HCT116 (cell line): ENCODE data around the gene LPCAT2. TPM values are rescaled to one million over a fixed set of nuclear protein-coding genes. Genes with fewer than 3 reads are reported as not detected.
"Not testable (repeated sequence)": the region's sequence is repeated elsewhere in the genome, so short reads cannot be mapped to it uniquely, and the experiment has no call there.

Source experiments
- ATAC-seq: fragments of 200-7000 bp; cut with Tn5 transposase; 2 replicates; pipeline ENCODE4 v1.9.1; 2020; ENCODE audit warnings: mild to moderate bottlenecking, moderate library complexity
- BruUV-seq: library from RNA; stranded (reverse); fragments of 400-500 nt; replicated peaks from 2 replicates; lab custom pipeline; 2021; lab: Mats Ljungman, UMichigan
- CTCF ChIA-PET: fragments of 300-600 bp; sonication (Branson Sonifier 250); formaldehyde crosslinking; loops from one replicate; lab custom pipeline; 2021; ENCODE audit warnings: antibody characterized with exemption; lab: Charles Lee
- POLR2A ChIA-PET: fragments of 300-600, 350-600 bp; sonication (Branson Sonifier 250); formaldehyde crosslinking; loops from one replicate; lab custom pipeline; 2021; ENCODE audit warnings: antibody characterized with exemption; lab: Charles Lee
- RAD21 ChIA-PET, 2 experiments: fragments of 300-600 bp; sonication (Branson Sonifier 250); formaldehyde crosslinking; loops; one replicate each; lab custom pipeline; 2023; ENCODE audit warnings: low total read pairs in 2 of 2; ENCODE audit not compliant: uncharacterized antibody in 2 of 2, unreplicated experiment in 2 of 2, low non-redundant PET in 1 of 2; lab: Charles Lee
- DNase-seq: peaks from one replicate; pipeline ENCODE4 v3.0.0-alpha.2; 2010; ENCODE audit warnings: low read depth, low spot score
- H2AFZ ChIP-seq: fragments of 200-600 bp; shearing (Covaris generic), sonication (generic); 2 replicates; pipeline ENCODE4 v1.6.1; 2017; ENCODE audit warnings: low read depth, mixed run types, mixed read lengths, antibody characterized with exemption, low read length; ENCODE audit not compliant: poor library complexity, severe bottlenecking
- H3K27ac ChIP-seq: 2 replicates; pipeline ENCODE4 v1.5.1; 2012; ENCODE audit warnings: low read depth, low read length
- H3K27me3 ChIP-seq: fragments of 200-600 bp; sonication (generic); 2 replicates; pipeline ENCODE4 v1.6.1; 2016; ENCODE audit warnings: mixed run types, low read length, mixed read lengths; ENCODE audit not compliant: insufficient read depth
- H3K36me3 ChIP-seq, 2 experiments: fragments of 200-500 bp in 1 of 2; fragments of 200-600 bp in 1 of 2; sonication (Bioruptor generic) in 1 of 2; sonication (generic) in 1 of 2; 2 replicates each; pipeline versions ENCODE4 v1.5.1 to v1.6.1; 2014 to 2016; ENCODE audit warnings: low read length in 2 of 2, inconsistent platforms in 1 of 2, mixed read lengths in 1 of 2, mixed run types in 1 of 2; ENCODE audit not compliant: insufficient read depth in 2 of 2, control insufficient read depth in 1 of 2
- H3K4me1 ChIP-seq, 2 experiments: fragments of 200-600 bp in 1 of 2; sonication (generic) in 1 of 2; 2 replicates each; pipeline versions ENCODE4 v1.5.1 to v1.6.1; 2012 to 2017; ENCODE audit warnings: low read length in 2 of 2, inconsistent platforms in 1 of 2, mild to moderate bottlenecking in 1 of 2, mixed read lengths in 1 of 2, mixed run types in 1 of 2, moderate library complexity in 1 of 2; ENCODE audit not compliant: insufficient read depth in 2 of 2, control insufficient read depth in 1 of 2
- H3K4me2 ChIP-seq: fragments of 200-600 bp; sonication (generic); 2 replicates; pipeline ENCODE4 v1.6.1; 2017; ENCODE audit warnings: mixed run types, low read length, mixed read lengths
- H3K4me3 ChIP-seq, 2 experiments: fragments of 200-600 bp in 1 of 2; sonication (generic) in 1 of 2; replicated peaks in 1 of 2; 2 replicates each; pipeline ENCODE4 v1.5.1; 2011 to 2016; ENCODE audit warnings: low read length in 2 of 2, control low read depth in 1 of 2, low read depth in 1 of 2, mild to moderate bottlenecking in 1 of 2, mixed read lengths in 1 of 2, mixed run types in 1 of 2
- H3K79me2 ChIP-seq: fragments of 200-600 bp; sonication (generic); 2 replicates; pipeline ENCODE4 v1.6.1; 2017; ENCODE audit warnings: mild to moderate bottlenecking, mixed run types, low read length, moderate library complexity, mixed read lengths; ENCODE audit not compliant: insufficient read depth
- H3K9ac ChIP-seq: fragments of 200-600 bp; sonication (generic); 2 replicates; pipeline ENCODE4 v1.6.1; 2016; ENCODE audit warnings: low read length, mixed read lengths
- H3K9me2 ChIP-seq: fragments of 200-600 bp; sonication (generic), shearing (Covaris generic); 2 replicates; pipeline ENCODE4 v1.6.1; 2017; ENCODE audit warnings: mixed run types, mild to moderate bottlenecking, moderate library complexity; ENCODE audit not compliant: insufficient read depth
- H3K9me3 ChIP-seq, 2 experiments: fragments of 200-500 bp in 1 of 2; fragments of 200-600 bp in 1 of 2; sonication (Bioruptor generic) in 1 of 2; sonication (generic) in 1 of 2; 2 replicates each; pipeline ENCODE4 v1.6.1; 2014 to 2017; ENCODE audit warnings: low read length in 2 of 2, mixed read lengths in 2 of 2, inconsistent platforms in 1 of 2, low read depth in 1 of 2, mild to moderate bottlenecking in 1 of 2, mixed run types in 1 of 2, moderate library complexity in 1 of 2; ENCODE audit not compliant: control insufficient read depth in 1 of 2, insufficient read depth in 1 of 2
- H4K20me1 ChIP-seq: fragments of 200-600 bp; sonication (generic), shearing (Covaris generic); 2 replicates; pipeline ENCODE4 v1.6.1; 2017; ENCODE audit warnings: mixed run types, mild to moderate bottlenecking, moderate library complexity; ENCODE audit not compliant: insufficient read depth
- CBX3 ChIP-seq: IDR thresholded peaks from 2 replicates; pipeline ENCODE4 v1.6.1; 2012; ENCODE audit warnings: low read depth
- CEBPB ChIP-seq: IDR thresholded peaks from 2 replicates; pipeline ENCODE4 v1.6.1; 2012; ENCODE audit warnings: low read depth
- EGR1 ChIP-seq: IDR thresholded peaks from 2 replicates; pipeline ENCODE4 v1.6.1; 2012; ENCODE audit warnings: low read depth
- ELF1 ChIP-seq: IDR thresholded peaks from 2 replicates; pipeline ENCODE4 v1.6.1; 2012; ENCODE audit warnings: low read depth, borderline replicate concordance
- EZH2 ChIP-seq: fragments of 200-600 bp; sonication (generic); IDR thresholded peaks from 2 replicates; pipeline ENCODE4 v1.6.1; 2017; ENCODE audit warnings: antibody characterized with exemption, mixed run types
- POLR2A ChIP-seq: IDR thresholded peaks from 2 replicates; pipeline ENCODE4 v1.7.0; 2011; ENCODE audit warnings: borderline replicate concordance; ENCODE audit not compliant: insufficient read depth, insufficient read length; ENCODE audit errors: extremely low read depth
- POLR2AphosphoS5 ChIP-seq: IDR thresholded peaks from 2 replicates; pipeline ENCODE4 v1.6.1; 2011; ENCODE audit warnings: mild to moderate bottlenecking, low read depth, low read length, moderate library complexity
- RAD21 ChIP-seq: IDR thresholded peaks from 2 replicates; pipeline ENCODE4 v1.6.1; 2012; ENCODE audit warnings: low read depth, mild to moderate bottlenecking
- REST ChIP-seq: IDR thresholded peaks from 2 replicates; pipeline ENCODE4 v1.6.1; 2012; ENCODE audit warnings: low read depth
- SIN3A ChIP-seq: IDR thresholded peaks from 2 replicates; pipeline ENCODE4 v1.6.1; 2012; ENCODE audit warnings: low read depth
- SP1 ChIP-seq: IDR thresholded peaks from 2 replicates; pipeline ENCODE4 v1.6.1; 2012; ENCODE audit warnings: low read depth
- TCF7L2 ChIP-seq: IDR thresholded peaks from 2 replicates; pipeline ENCODE4 v1.7.0; 2011; ENCODE audit warnings: borderline replicate concordance, inconsistent platforms; ENCODE audit not compliant: insufficient read depth, insufficient read length; ENCODE audit errors: extremely low read depth
- YY1 ChIP-seq: IDR thresholded peaks from 2 replicates; pipeline ENCODE4 v1.6.1; 2011; ENCODE audit warnings: low read length, low read depth, moderate library complexity, mild to moderate bottlenecking; ENCODE audit not compliant: insufficient replicate concordance; ENCODE audit errors: extremely low read depth
- intact Hi-C: fragments of 100-400 bp; cut with micrococcal nuclease; formaldehyde crosslinking; loops from 2 replicates; pipeline ENCODE4 v1.10.0; 2022
- total RNA-seq: library from RNA; stranded (reverse); gene quantifications from one replicate; pipeline ENCODE4 v1.2.1, GENCODE V29; 2021; ENCODE audit not compliant: unreplicated experiment

LPCAT2 gene
- total RNA-seq, 1 experiment from 2014 or later, result 13.1 TPM

- POLR2A ChIA-PET, result no interaction called here
- Histone ChIP-seq H3K9me3 (no peaks in the 10 kb centered on the region), H3K36me3 (no peaks in the 10 kb centered on the region), H3K9me2 (no peaks in the 10 kb centered on the region), H4K20me1 (no peaks in the 10 kb centered on the region), H2AFZ (no peak overlapping the region), H3K4me1 (no peaks in the 10 kb centered on the region), H3K27ac (no peak overlapping the region), H3K9ac (no peak overlapping the region), H3K79me2 (no peaks in the 10 kb centered on the region), H3K4me2 (no peak overlapping the region), H3K27me3 (peaks cover 24% of the 10 kb centered on the region), H3K4me3 (no peak overlapping the region)
- intact Hi-C loops, result no loop called here
- BruUV-seq, result no TSS peak
- CTCF ChIA-PET, result no interaction called here
- ATAC-seq (no peak), DNase-seq (no peak)
- RAD21 ChIA-PET, result no interaction called here
- TF ChIP-seq ELF1 (no peak), CBX3 (no peak), REST (no peak), SP1 (no peak), EZH2 (no peak), EGR1 (no peak), POLR2AphosphoS5 (no peak), POLR2A (no peak), YY1 (no peak), RAD21 (no peak), CEBPB (no peak), TCF7L2 (no peak), SIN3A (no peak)
These were observed 106.2 kb downstream of the LPCAT2 start for GRCh38 chr16:55615071-55615470.

DNA sequence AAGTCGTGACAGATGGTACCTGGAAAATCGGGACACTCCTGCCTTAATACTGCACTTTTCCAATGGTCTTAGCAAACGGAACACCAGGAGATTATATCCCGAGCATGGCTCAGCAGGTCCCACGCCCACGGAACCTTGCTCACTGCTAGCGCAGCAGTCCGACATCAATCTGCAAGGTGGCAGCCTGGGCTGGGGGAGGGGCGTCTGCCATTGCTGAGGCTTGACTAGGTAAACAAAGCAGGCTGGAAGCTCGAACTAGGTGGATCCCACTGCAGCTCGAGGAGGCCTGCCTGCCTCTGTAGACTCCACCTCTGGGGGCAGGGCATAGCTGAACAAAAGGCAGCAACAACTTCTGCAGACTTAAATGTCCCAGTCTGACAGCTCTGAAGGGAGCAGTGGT is 106.8 kb downstream of the LPCAT2 start:
- H3K9ac ChIP-seq, DNase-seq, RAD21 ChIA-PET, POLR2A ChIA-PET, H4K20me1 ChIP-seq, H3K9me3 ChIP-seq, H3K4me1 ChIP-seq, ATAC-seq, H3K9me2 ChIP-seq, BruUV-seq, H3K79me2 ChIP-seq, H3K27ac ChIP-seq, H3K4me3 ChIP-seq, H3K4me2 ChIP-seq, CTCF ChIA-PET, H2AFZ ChIP-seq, intact Hi-C loops, H3K36me3 ChIP-seq: not testable (repeated sequence)
- peaks cover 20% of the 10 kb centered on the region for H3K27me3 ChIP-seq
